ENCODE measurements around the gene TASP1.

- TF ChIP-seq CTCF (IDR thresholded peaks at IDR 0.05) (no peak), ZFX (IDR thresholded peaks at IDR 0.05; ENCODE audit: borderline replicate concordance) (no peak)
These were observed 30.7 kb downstream of the TASP1 start for GRCh38 chr20:13608066-13608465.
